HEK293 (cell line): ENCODE results near the gene MS4A6A.

Source experiments
- CTCF ChIA-PET: fragments of 350-600 bp; formaldehyde crosslinking; extraction: SDS; loops from one replicate; lab custom pipeline; 2021; ENCODE audit warnings: antibody characterized with exemption; lab: Yijun Ruan, JAX
- POLR2A ChIA-PET: fragments of 300-600 bp; formaldehyde crosslinking; extraction: SDS; loops from one replicate; lab custom pipeline; 2020; ENCODE audit warnings: antibody characterized with exemption, inconsistent platforms; lab: Yijun Ruan, JAX
- H3K27ac ChIP-seq: fragments of 200-500 bp; sonication (Bioruptor generic); 2 replicates; pipeline ENCODE4 v1.5.1; 2014; ENCODE audit warnings: low read depth, low read length, control low read depth, inconsistent platforms; ENCODE audit errors: extremely low read depth
- H3K36me3 ChIP-seq, 2 experiments: fragments of 200-500 bp in 1 of 2; sonication (Bioruptor generic) in 1 of 2; 1 replicate in 1 of 2; 2 replicates in 1 of 2; pipeline ENCODE4 v1.5.1; 2014 to 2017; ENCODE audit warnings: inconsistent platforms in 2 of 2, low read length in 2 of 2; ENCODE audit not compliant: control insufficient read depth in 2 of 2, insufficient read depth in 1 of 2
- H3K4me1 ChIP-seq: fragments of 200-500 bp; sonication (Bioruptor generic); 2 replicates; pipeline ENCODE4 v1.5.1; 2014; ENCODE audit warnings: mild to moderate bottlenecking, low read length, inconsistent platforms; ENCODE audit not compliant: control insufficient read depth, insufficient read depth
- H3K4me3 ChIP-seq: 2 replicates; pipeline ENCODE4 v1.5.1; 2011; ENCODE audit warnings: low read depth, mild to moderate bottlenecking, control low read depth, low read length, moderate library complexity
- H3K9me3 ChIP-seq: fragments of 200-500 bp; sonication (Bioruptor generic); 2 replicates; pipeline ENCODE4 v1.5.1; 2014; ENCODE audit warnings: low read depth, low read length, inconsistent platforms; ENCODE audit not compliant: control insufficient read depth, insufficient read depth
- GLI4 ChIP-seq: fragments of 450-650 bp; formaldehyde crosslinking; IDR thresholded peaks from 2 replicates; pipeline ENCODE4 v1.5.1; 2016; ENCODE audit warnings: missing biosample characterization, missing genetic modification characterization
- KLF8 ChIP-seq: fragments of 450-650 bp; formaldehyde crosslinking; IDR thresholded peaks from 2 replicates; pipeline ENCODE4 v1.5.1; 2016; ENCODE audit warnings: missing biosample characterization, missing genetic modification characterization
- REST ChIP-seq: fragments of 450-650 bp; formaldehyde crosslinking; IDR thresholded peaks from 2 replicates; pipeline ENCODE4 v1.5.1; 2016; ENCODE audit warnings: missing biosample characterization, missing genetic modification characterization
- ZBTB21 ChIP-seq: fragments of 450-650 bp; formaldehyde crosslinking; IDR thresholded peaks from 2 replicates; pipeline ENCODE4 v1.5.1; 2017; ENCODE audit warnings: missing biosample characterization, missing genetic modification characterization
- ZFP37 ChIP-seq: fragments of 450-650 bp; formaldehyde crosslinking; IDR thresholded peaks from 2 replicates; pipeline ENCODE4 v1.5.1; 2016; ENCODE audit warnings: missing biosample characterization, missing genetic modification characterization
- ZNF19 ChIP-seq: fragments of 450-650 bp; formaldehyde crosslinking; IDR thresholded peaks from 2 replicates; pipeline ENCODE4; 2016; ENCODE audit warnings: missing biosample characterization, missing genetic modification characterization, low read depth
- ZNF202 ChIP-seq: fragments of 450-650 bp; formaldehyde crosslinking; IDR thresholded peaks from 2 replicates; pipeline ENCODE4 v1.5.1; 2016; ENCODE audit warnings: missing biosample characterization, missing genetic modification characterization, borderline replicate concordance
- ZNF24 ChIP-seq: fragments of 450-650 bp; formaldehyde crosslinking; IDR thresholded peaks from 2 replicates; pipeline ENCODE4 v1.5.1; 2016; ENCODE audit warnings: missing biosample characterization, missing genetic modification characterization
- ZNF350 ChIP-seq: fragments of 450-650 bp; formaldehyde crosslinking; IDR thresholded peaks from 2 replicates; pipeline ENCODE4 v1.5.0; 2017; ENCODE audit warnings: missing biosample characterization, mild to moderate bottlenecking, missing genetic modification characterization
- ZNF398 ChIP-seq: fragments of 450-650 bp; formaldehyde crosslinking; IDR thresholded peaks from 2 replicates; pipeline ENCODE4 v1.5.1; 2017; ENCODE audit warnings: missing biosample characterization, missing genetic modification characterization
- ZNF626 ChIP-seq: fragments of 450-650 bp; sonication (Bioruptor Pico); formaldehyde crosslinking; IDR thresholded peaks from 2 replicates; pipeline ENCODE4 v1.5.1; 2018; ENCODE audit warnings: missing biosample characterization, missing genetic modification characterization, inconsistent platforms
- ZSCAN16 ChIP-seq: fragments of 450-650 bp; formaldehyde crosslinking; IDR thresholded peaks from 2 replicates; pipeline ENCODE4 v1.5.1; 2016; ENCODE audit warnings: missing biosample characterization, missing genetic modification characterization
- TF ChIP-seq, protein P1 (sequence below): fragments of 450-650 bp; IDR thresholded peaks from 2 replicates; pipeline ENCODE4 v1.5.1; 2018; ENCODE audit warnings: missing biosample characterization, missing genetic modification characterization
- TF ChIP-seq, protein P2 (sequence below): fragments of 450-650 bp; formaldehyde crosslinking; IDR thresholded peaks from 2 replicates; pipeline ENCODE4 v1.5.1; 2016; ENCODE audit warnings: missing biosample characterization, missing genetic modification characterization

The MS4A6A gene

DNA sequence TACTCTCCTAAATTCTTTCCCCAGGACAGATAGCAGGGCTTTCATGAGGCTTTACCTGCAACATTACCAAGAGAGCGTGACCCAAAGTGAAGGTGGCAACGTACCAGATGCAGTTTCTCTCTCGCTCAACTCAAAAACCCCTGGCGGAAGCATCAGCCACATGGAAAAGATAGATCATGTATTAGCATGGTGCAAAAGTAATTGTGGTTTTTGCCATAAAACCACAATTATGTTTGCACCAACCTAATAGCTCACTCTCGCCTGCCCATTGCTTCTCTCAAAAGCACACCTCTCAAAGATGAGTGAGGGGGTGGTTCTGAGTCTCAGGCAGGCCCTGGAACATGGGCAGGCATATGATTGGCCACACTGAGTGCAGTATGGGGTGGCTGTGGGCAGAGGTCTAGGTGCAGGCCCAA lies 7.0 kb downstream of the MS4A6A start:
- ChIA-PET CTCF (no interaction called here), POLR2A (no interaction called here)
- H3K27ac ChIP-seq, result no peak overlapping the region

DNA sequence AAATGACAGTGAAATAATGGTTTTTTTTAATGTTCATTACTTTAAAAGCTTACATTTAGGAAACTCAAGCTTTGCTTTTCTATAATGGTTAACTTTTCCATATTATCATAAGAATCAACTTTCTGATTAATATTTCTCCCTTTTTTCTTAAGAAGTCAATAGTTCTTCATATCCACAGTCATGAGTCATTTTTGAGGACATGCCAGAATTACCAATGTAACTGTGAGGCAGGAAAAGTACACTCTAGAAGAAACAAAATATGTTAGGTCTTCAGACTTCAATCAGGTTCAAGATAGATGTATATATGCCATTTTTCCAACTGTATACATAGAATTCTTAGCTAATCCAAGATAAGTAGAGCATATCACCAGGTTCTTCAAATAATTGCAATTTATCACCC lies 10.9 kb downstream of the MS4A6A start:
- no peak overlapping the region for H3K4me3 ChIP-seq
- H3K4me1 ChIP-seq, result no peaks in the 10 kb centered on the region
- POLR2A ChIA-PET, result no interaction called here
- H3K9me3 ChIP-seq, result no peaks in the 10 kb centered on the region
- no peaks in the 10 kb centered on the region for H3K36me3 ChIP-seq
- no peak overlapping the region for H3K27ac ChIP-seq
- CTCF ChIA-PET, result interaction anchor here (1.3 to 3.4 kb wide), 2 partner anchors 20 to 79 kb away, joined by 3 to 13 read pairs; no protein-coding TSS in a partner anchor
- TF ChIP-seq, protein P1, sequence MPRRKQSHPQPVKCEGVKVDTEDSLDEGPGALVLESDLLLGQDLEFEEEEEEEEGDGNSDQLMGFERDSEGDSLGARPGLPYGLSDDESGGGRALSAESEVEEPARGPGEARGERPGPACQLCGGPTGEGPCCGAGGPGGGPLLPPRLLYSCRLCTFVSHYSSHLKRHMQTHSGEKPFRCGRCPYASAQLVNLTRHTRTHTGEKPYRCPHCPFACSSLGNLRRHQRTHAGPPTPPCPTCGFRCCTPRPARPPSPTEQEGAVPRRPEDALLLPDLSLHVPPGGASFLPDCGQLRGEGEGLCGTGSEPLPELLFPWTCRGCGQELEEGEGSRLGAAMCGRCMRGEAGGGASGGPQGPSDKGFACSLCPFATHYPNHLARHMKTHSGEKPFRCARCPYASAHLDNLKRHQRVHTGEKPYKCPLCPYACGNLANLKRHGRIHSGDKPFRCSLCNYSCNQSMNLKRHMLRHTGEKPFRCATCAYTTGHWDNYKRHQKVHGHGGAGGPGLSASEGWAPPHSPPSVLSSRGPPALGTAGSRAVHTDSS (tag by site-specific recombination), result no peak
- no peak for TF ChIP-seq KLF8 (tag by site-specific recombination)

More for the DNA sequence above, 7.0 kb downstream of the MS4A6A start:
- TF ChIP-seq ZSCAN16 (no peak), ZNF19 (no peak), ZBTB21 (tag by site-specific recombination) (no peak)
- Histone ChIP-seq H3K4me1 (no peaks in the 10 kb centered on the region), H3K9me3 (no peaks in the 10 kb centered on the region), H3K36me3 (no peaks in the 10 kb centered on the region), H3K4me3 (no peak overlapping the region)

DNA sequence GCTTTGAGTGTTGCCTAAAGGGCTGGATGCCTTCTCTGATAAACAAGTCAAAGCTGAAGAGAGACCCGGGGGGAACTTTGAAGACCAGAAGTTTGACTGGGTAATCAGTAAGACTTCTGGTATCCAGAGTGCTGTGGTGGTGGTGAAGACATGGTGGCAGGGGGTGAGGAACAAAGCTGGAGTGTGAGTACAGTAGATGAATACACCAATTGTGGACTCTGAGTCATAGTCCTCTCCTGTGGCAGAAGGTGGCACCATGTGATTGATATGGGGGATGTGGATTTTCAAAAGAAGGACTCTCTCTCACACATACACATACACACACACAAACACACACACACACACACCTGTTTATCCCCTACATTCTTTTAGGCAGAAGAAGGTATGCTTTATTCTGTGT lies 12.3 kb downstream of the MS4A6A start:
- CTCF ChIA-PET, result interaction anchor here (0.9 to 3.4 kb wide), 3 partner anchors 21 to 252 kb away, joined by 3 to 13 read pairs (median 4); no protein-coding TSS in a partner anchor
- no peaks in the 10 kb centered on the region for H3K9me3 ChIP-seq
- H3K27ac ChIP-seq, result no peak overlapping the region
- no peaks in the 10 kb centered on the region for H3K36me3 ChIP-seq
- POLR2A ChIA-PET, result no interaction called here
- TF ChIP-seq ZNF350 (no peak), ZNF202 (no peak), ZFP37 (tag by site-specific recombination) (no peak), ZNF626 (no peak), ZNF398 (tag by site-specific recombination) (no peak), ZNF24 (tag by site-specific recombination) (no peak), REST (tag by site-specific recombination) (no peak), GLI4 (tag by site-specific recombination) (no peak)
- TF ChIP-seq, protein P2, sequence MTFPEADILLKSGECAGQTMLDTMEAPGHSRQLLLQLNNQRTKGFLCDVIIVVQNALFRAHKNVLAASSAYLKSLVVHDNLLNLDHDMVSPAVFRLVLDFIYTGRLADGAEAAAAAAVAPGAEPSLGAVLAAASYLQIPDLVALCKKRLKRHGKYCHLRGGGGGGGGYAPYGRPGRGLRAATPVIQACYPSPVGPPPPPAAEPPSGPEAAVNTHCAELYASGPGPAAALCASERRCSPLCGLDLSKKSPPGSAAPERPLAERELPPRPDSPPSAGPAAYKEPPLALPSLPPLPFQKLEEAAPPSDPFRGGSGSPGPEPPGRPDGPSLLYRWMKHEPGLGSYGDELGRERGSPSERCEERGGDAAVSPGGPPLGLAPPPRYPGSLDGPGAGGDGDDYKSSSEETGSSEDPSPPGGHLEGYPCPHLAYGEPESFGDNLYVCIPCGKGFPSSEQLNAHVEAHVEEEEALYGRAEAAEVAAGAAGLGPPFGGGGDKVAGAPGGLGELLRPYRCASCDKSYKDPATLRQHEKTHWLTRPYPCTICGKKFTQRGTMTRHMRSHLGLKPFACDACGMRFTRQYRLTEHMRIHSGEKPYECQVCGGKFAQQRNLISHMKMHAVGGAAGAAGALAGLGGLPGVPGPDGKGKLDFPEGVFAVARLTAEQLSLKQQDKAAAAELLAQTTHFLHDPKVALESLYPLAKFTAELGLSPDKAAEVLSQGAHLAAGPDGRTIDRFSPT (tag by site-specific recombination), result no peak
- no peak overlapping the region for H3K4me3 ChIP-seq
- H3K4me1 ChIP-seq, result no peaks in the 10 kb centered on the region
